ENCODE measurements around the gene CEP250. TPM values are rescaled to one million over a fixed set of nuclear protein-coding genes. Genes with fewer than 3 reads are reported as not detected.

Gene CEP250
- polyA plus RNA-seq, 1 donor from 2014 or later: 22.0 TPM

- Histone ChIP-seq H3K9ac (ENCODE audit: low read length) (no peak overlapping the region), H2AFZ (ENCODE audit: low read depth, low read length) (no peak overlapping the region), H3K36me3 (ENCODE audit: insufficient read depth, low read length) (no peaks in the 10 kb centered on the region), H3K79me2 (replicated peaks; ENCODE audit: insufficient read depth, low read length) (no peaks in the 10 kb centered on the region), H3F3A (ENCODE audit: insufficient read depth, low read length, poor library complexity, severe bottlenecking) (no peaks in the 10 kb centered on the region), H3K9me2 (ENCODE audit: insufficient read depth, low read length) (no peaks in the 10 kb centered on the region), H3K27ac (ENCODE audit: low read length) (no peak overlapping the region), H3K4me3 (ENCODE audit: low read length) (no peak overlapping the region), H4K20me1 (ENCODE audit: insufficient read depth) (no peaks in the 10 kb centered on the region), H3K4me2 (ENCODE audit: low read length) (no peak overlapping the region), H3K27me3 (ENCODE audit: insufficient read depth, low read depth, low read length) (no peaks in the 10 kb centered on the region), H3K9me3 (ENCODE audit: low read length) (no peaks in the 10 kb centered on the region)
- no peak for TF ChIP-seq CTCF (IDR thresholded peaks at IDR 0.05; ENCODE audit: poor library complexity, severe bottlenecking)
- no peak for TF ChIP-seq POLR2AphosphoS5 (IDR thresholded peaks at IDR 0.05)
- TF ChIP-seq, protein P1, sequence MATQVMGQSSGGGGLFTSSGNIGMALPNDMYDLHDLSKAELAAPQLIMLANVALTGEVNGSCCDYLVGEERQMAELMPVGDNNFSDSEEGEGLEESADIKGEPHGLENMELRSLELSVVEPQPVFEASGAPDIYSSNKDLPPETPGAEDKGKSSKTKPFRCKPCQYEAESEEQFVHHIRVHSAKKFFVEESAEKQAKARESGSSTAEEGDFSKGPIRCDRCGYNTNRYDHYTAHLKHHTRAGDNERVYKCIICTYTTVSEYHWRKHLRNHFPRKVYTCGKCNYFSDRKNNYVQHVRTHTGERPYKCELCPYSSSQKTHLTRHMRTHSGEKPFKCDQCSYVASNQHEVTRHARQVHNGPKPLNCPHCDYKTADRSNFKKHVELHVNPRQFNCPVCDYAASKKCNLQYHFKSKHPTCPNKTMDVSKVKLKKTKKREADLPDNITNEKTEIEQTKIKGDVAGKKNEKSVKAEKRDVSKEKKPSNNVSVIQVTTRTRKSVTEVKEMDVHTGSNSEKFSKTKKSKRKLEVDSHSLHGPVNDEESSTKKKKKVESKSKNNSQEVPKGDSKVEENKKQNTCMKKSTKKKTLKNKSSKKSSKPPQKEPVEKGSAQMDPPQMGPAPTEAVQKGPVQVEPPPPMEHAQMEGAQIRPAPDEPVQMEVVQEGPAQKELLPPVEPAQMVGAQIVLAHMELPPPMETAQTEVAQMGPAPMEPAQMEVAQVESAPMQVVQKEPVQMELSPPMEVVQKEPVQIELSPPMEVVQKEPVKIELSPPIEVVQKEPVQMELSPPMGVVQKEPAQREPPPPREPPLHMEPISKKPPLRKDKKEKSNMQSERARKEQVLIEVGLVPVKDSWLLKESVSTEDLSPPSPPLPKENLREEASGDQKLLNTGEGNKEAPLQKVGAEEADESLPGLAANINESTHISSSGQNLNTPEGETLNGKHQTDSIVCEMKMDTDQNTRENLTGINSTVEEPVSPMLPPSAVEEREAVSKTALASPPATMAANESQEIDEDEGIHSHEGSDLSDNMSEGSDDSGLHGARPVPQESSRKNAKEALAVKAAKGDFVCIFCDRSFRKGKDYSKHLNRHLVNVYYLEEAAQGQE (IDR thresholded peaks at IDR 0.05; ENCODE audit: borderline replicate concordance): no peak
- TF ChIP-seq SMC3 (conservative IDR thresholded peaks at IDR 0.05; ENCODE audit: poor library complexity): no peak
- TF ChIP-seq EP300 (conservative IDR thresholded peaks at IDR 0.05; ENCODE audit: poor library complexity, severe bottlenecking): no peak
- TF ChIP-seq TAF1 (IDR thresholded peaks at IDR 0.05; ENCODE audit: low read depth): no peak
- TF ChIP-seq RAD21 (conservative IDR thresholded peaks at IDR 0.05): no peak
- TF ChIP-seq MXI1 (conservative IDR thresholded peaks at IDR 0.05; ENCODE audit: poor library complexity, severe bottlenecking): no peak
- no peak for TF ChIP-seq EZH2 (IDR thresholded peaks at IDR 0.05; ENCODE audit: borderline replicate concordance, insufficient read depth, low read length, poor library complexity, severe bottlenecking)
Measured at GRCh38 chr20:35508493-35509218, 53.3 kb downstream of the CEP250 start.

DNA sequence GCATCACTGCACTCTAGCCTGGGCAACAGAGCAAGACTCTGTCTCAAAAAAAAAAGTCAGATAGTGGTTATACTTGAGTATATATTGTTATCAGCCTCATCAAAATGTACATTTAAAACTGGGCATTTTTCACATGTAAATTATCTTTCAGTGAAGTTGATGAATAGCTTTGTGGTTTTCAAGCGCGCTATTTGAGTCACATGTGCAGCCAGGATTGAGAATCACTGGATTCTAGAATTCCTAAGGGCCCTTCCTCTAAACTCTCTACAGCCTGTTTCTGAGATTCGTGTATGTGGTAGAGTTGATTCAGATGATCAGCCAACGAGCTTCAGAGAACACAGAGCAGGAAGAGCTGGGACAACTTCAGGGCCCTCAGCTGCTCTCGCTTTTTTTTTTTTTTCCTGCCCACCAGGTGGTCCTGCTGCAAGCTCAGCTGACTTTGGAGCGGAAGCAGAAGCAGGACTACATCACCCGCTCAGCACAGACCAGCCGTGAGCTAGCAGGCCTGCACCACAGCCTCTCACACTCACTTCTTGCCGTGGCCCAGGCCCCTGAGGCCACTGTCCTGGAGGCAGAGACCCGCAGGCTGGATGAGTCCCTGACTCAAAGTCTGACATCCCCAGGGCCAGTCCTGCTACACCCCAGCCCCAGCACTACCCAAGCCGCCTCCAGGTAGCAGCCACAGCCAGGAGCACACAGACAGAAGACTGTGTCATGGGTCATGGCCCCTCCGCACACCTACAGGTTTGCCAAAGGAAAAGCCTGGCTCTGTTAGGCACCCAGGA is 55.7 kb downstream of the CEP250 start:
- no peak overlapping the region for H3K27ac ChIP-seq (ENCODE audit: low read length)
- TF ChIP-seq, protein P1 (IDR thresholded peaks at IDR 0.05; ENCODE audit: borderline replicate concordance): no peak
- TF ChIP-seq EZH2 (IDR thresholded peaks at IDR 0.05; ENCODE audit: borderline replicate concordance, insufficient read depth, low read length, poor library complexity, severe bottlenecking) (no peak), SMC3 (conservative IDR thresholded peaks at IDR 0.05; ENCODE audit: poor library complexity) (no peak), MXI1 (conservative IDR thresholded peaks at IDR 0.05; ENCODE audit: poor library complexity, severe bottlenecking) (no peak), CTCF (IDR thresholded peaks at IDR 0.05; ENCODE audit: poor library complexity, severe bottlenecking) (no peak), RAD21 (conservative IDR thresholded peaks at IDR 0.05) (no peak), POLR2AphosphoS5 (IDR thresholded peaks at IDR 0.05) (no peak)
- H3K27me3 ChIP-seq (ENCODE audit: insufficient read depth, low read depth, low read length): no peaks in the 10 kb centered on the region
- H3K9me3 ChIP-seq (ENCODE audit: low read length): no peaks in the 10 kb centered on the region
- H4K20me1 ChIP-seq (ENCODE audit: insufficient read depth): no peaks in the 10 kb centered on the region
- H3K9me2 ChIP-seq (ENCODE audit: insufficient read depth, low read length): no peaks in the 10 kb centered on the region
- no peaks in the 10 kb centered on the region for H3K79me2 ChIP-seq (replicated peaks; ENCODE audit: insufficient read depth, low read length)
- H3K4me2 ChIP-seq (ENCODE audit: low read length): no peak overlapping the region
- no peak overlapping the region for H3K4me3 ChIP-seq (ENCODE audit: low read length)
- H3F3A ChIP-seq (ENCODE audit: insufficient read depth, low read length, poor library complexity, severe bottlenecking): no peaks in the 10 kb centered on the region
- no peak overlapping the region for H2AFZ ChIP-seq (ENCODE audit: low read depth, low read length)
- H3K36me3 ChIP-seq (ENCODE audit: insufficient read depth, low read length): no peaks in the 10 kb centered on the region
- H3K9ac ChIP-seq (ENCODE audit: low read length): no peak overlapping the region

All from neural cell (in vitro differentiated cells).